OCI-LY3 (cell line): Measurements from ENCODE around the gene BCL11A.

Source experiments
- CTCF ChIP-seq: fragments of 200-600, 300-600 bp; sonication (generic); IDR thresholded peaks from 2 replicates; pipeline ENCODE4 v1.5.1; 2014; ENCODE audit warnings: antibody characterized with exemption, low read length, low read depth
- EZH2phosphoT487 ChIP-seq: fragments of 200-600 bp; shearing (Covaris generic); IDR thresholded peaks from 2 replicates; pipeline ENCODE4 v1.6.1; 2018; ENCODE audit warnings: antibody characterized with exemption, mixed run types, low read depth

- TF ChIP-seq CTCF (no peak), EZH2phosphoT487 (no peak)
Observed at GRCh38 chr2:60408811-60409530, 144.5 kb downstream of the BCL11A start.
